ENCODE results near the gene RIOK3.

RIOK3 gene

GRCh38 chr18:23462876-23463275 is 9.8 kb downstream of the RIOK3 start:
- Histone ChIP-seq H2AFZ (ENCODE audit: low read depth, low read length) (no peak overlapping the region), H3K36me3 (replicated peaks; ENCODE audit: low read depth, low read length) (peaks cover 29% of the 10 kb centered on the region), H3K27me3 (ENCODE audit: low read depth, low read length) (no peaks in the 10 kb centered on the region), H3K27ac (ENCODE audit: low read length) (no peak overlapping the region), H3K9me3 (ENCODE audit: insufficient read depth, low read length) (no peaks in the 10 kb centered on the region), H3K79me2 (ENCODE audit: low read length) (peaks cover 37% of the 10 kb centered on the region), H3K9ac (ENCODE audit: low read length) (no peak overlapping the region), H3K4me1 (ENCODE audit: low read length) (no peaks in the 10 kb centered on the region), H3K4me2 (ENCODE audit: low read length) (no peak overlapping the region), H3K4me3 (ENCODE audit: low read length) (no peak overlapping the region), H4K20me1 (ENCODE audit: insufficient read depth, low read length) (peaks cover 33% of the 10 kb centered on the region)
- TF ChIP-seq EZH2phosphoT487 (IDR thresholded peaks at IDR 0.05; ENCODE audit: low read depth) (no peak), CTCF (IDR thresholded peaks at IDR 0.05; ENCODE audit: low read depth, low read length) (no peak)

- Histone ChIP-seq H3K36me3 (replicated peaks; ENCODE audit: low read depth, low read length) (peaks cover 40% of the 10 kb centered on the region), H3K9me3 (ENCODE audit: insufficient read depth, low read length) (no peaks in the 10 kb centered on the region), H3K4me2 (ENCODE audit: low read length) (no peak overlapping the region), H4K20me1 (ENCODE audit: insufficient read depth, low read length) (no peaks in the 10 kb centered on the region), H3K4me3 (ENCODE audit: low read length) (no peak overlapping the region), H3K79me2 (ENCODE audit: low read length) (no peaks in the 10 kb centered on the region), H3K27me3 (ENCODE audit: low read depth, low read length) (no peaks in the 10 kb centered on the region), H3K27ac (ENCODE audit: low read length) (no peak overlapping the region), H3K4me1 (ENCODE audit: low read length) (no peaks in the 10 kb centered on the region), H3K9ac (ENCODE audit: low read length) (no peak overlapping the region), H2AFZ (ENCODE audit: low read depth, low read length) (no peak overlapping the region)
- no peak for TF ChIP-seq CTCF (IDR thresholded peaks at IDR 0.05; ENCODE audit: low read depth, low read length)
- TF ChIP-seq EZH2phosphoT487 (IDR thresholded peaks at IDR 0.05; ENCODE audit: low read depth), result no peak
Measured at GRCh38 chr18:23468753-23469459, 15.8 kb downstream of the RIOK3 start.

- Histone ChIP-seq H3K4me3 (ENCODE audit: low read length) (no peak overlapping the region), H3K36me3 (replicated peaks; ENCODE audit: low read depth, low read length) (peaks cover 38% of the 10 kb centered on the region), H3K4me2 (ENCODE audit: low read length) (no peak overlapping the region), H3K4me1 (ENCODE audit: low read length) (no peaks in the 10 kb centered on the region), H3K27ac (ENCODE audit: low read length) (no peak overlapping the region), H2AFZ (ENCODE audit: low read depth, low read length) (no peak overlapping the region), H3K27me3 (ENCODE audit: low read depth, low read length) (no peaks in the 10 kb centered on the region), H4K20me1 (ENCODE audit: insufficient read depth, low read length) (no peaks in the 10 kb centered on the region), H3K9ac (ENCODE audit: low read length) (no peak overlapping the region), H3K9me3 (ENCODE audit: insufficient read depth, low read length) (no peaks in the 10 kb centered on the region), H3K79me2 (ENCODE audit: low read length) (no peaks in the 10 kb centered on the region)
- TF ChIP-seq CTCF (IDR thresholded peaks at IDR 0.05; ENCODE audit: low read depth, low read length), result no peak
- TF ChIP-seq EZH2phosphoT487 (IDR thresholded peaks at IDR 0.05; ENCODE audit: low read depth), result no peak
Measured at GRCh38 chr18:23470620-23471387, 17.7 kb downstream of the RIOK3 start.

- H3K27me3 ChIP-seq (ENCODE audit: low read depth, low read length), result no peaks in the 10 kb centered on the region
- H3K4me2 ChIP-seq (ENCODE audit: low read length), result no peak overlapping the region
- H3K4me1 ChIP-seq (ENCODE audit: low read length), result no peaks in the 10 kb centered on the region
- no peak overlapping the region for H3K9ac ChIP-seq (ENCODE audit: low read length)
- H3K79me2 ChIP-seq (ENCODE audit: low read length), result no peaks in the 10 kb centered on the region
- TF ChIP-seq CTCF (IDR thresholded peaks at IDR 0.05; ENCODE audit: low read depth, low read length), result no peak
- TF ChIP-seq EZH2phosphoT487 (IDR thresholded peaks at IDR 0.05; ENCODE audit: low read depth), result no peak
- no peak overlapping the region for H2AFZ ChIP-seq (ENCODE audit: low read depth, low read length)
- H3K36me3 ChIP-seq (replicated peaks; ENCODE audit: low read depth, low read length), result peaks cover 37% of the 10 kb centered on the region
- no peaks in the 10 kb centered on the region for H4K20me1 ChIP-seq (ENCODE audit: insufficient read depth, low read length)
- H3K27ac ChIP-seq (ENCODE audit: low read length), result no peak overlapping the region
- H3K9me3 ChIP-seq (ENCODE audit: insufficient read depth, low read length), result no peaks in the 10 kb centered on the region
- no peak overlapping the region for H3K4me3 ChIP-seq (ENCODE audit: low read length)
Measured at GRCh38 chr18:23471486-23471885, 18.4 kb downstream of the RIOK3 start.

All from OCI-LY3 (cell line).